Kidney (tissue), 14 donors: ENCODE data around the gene MAP3K5. TPM values are rescaled to one million over a fixed set of nuclear protein-coding genes. Genes with fewer than 3 reads are reported as not detected.

Source experiments
- DNase-seq, 5 donors: peaks; one replicate each; pipeline ENCODE4 v3.0.0-alpha.2; 2013 to 2020
- FAIRE-seq: peaks from 2 replicates; lab custom pipeline; 2012; peaks lifted over from hg19 to GRCh38; lab: Jason Lieb, UNC
- H3K27ac ChIP-seq, 2 donors: one replicate each; pipeline ENCODE4 v1.7.0; 2013; ENCODE audit warnings: low read depth in 2 of 2, low read length in 2 of 2, inconsistent platforms in 1 of 2
- H3K27me3 ChIP-seq: one replicate; pipeline ENCODE4 v1.7.1; 2013; ENCODE audit warnings: low read length, inconsistent platforms; ENCODE audit not compliant: control insufficient read depth, insufficient read depth
- H3K36me3 ChIP-seq, 3 donors: one replicate each; pipeline versions ENCODE4 v1.7.0 to v1.7.1; 2013; ENCODE audit warnings: low read length in 3 of 3, control low read depth in 1 of 3, inconsistent platforms in 1 of 3; ENCODE audit not compliant: insufficient read depth in 3 of 3, control insufficient read depth in 2 of 3
- H3K4me1 ChIP-seq, 3 donors: one replicate each; pipeline versions ENCODE4 v1.7.0 to v1.7.1; 2013; ENCODE audit warnings: low read length in 3 of 3, inconsistent platforms in 1 of 3, low read depth in 1 of 3; ENCODE audit not compliant: control insufficient read depth in 2 of 3, insufficient read depth in 2 of 3
- H3K4me3 ChIP-seq, 3 donors: one replicate each; pipeline versions ENCODE4 v1.7.0 to v1.8.1; 2013; ENCODE audit warnings: low read length in 3 of 3, control low read depth in 1 of 3, inconsistent platforms in 1 of 3
- H3K9ac ChIP-seq, 3 donors: one replicate each; pipeline versions ENCODE4 v1.7.0 to v1.7.1; 2013; ENCODE audit warnings: low read length in 3 of 3, control low read depth in 1 of 3, inconsistent platforms in 1 of 3
- H3K9me3 ChIP-seq, 3 donors: one replicate each; pipeline versions ENCODE4 v1.7.0 to v1.7.1; 2013; ENCODE audit warnings: low read length in 3 of 3, control low read depth in 1 of 3, inconsistent platforms in 1 of 3; ENCODE audit not compliant: control insufficient read depth in 2 of 3, insufficient read depth in 1 of 3
- intact Hi-C: fragments of 100-400 bp; cut with DNase I; formaldehyde crosslinking; loops from one replicate; pipeline ENCODE4 v1.11.1; 2022
- polyA plus RNA-seq: library from polyadenylated mRNA; stranded (reverse); fragments of 350-450 nt; fragmentation: Illumina TruSeq; extraction: RNeasy Lipid Tissue Mini Kit (QIAGEN cat#74804); gene quantifications from one replicate; pipeline ENCODE4 v1.2.3, GENCODE V29; 2014; ENCODE audit warnings: low read depth, low replicate concordance; ENCODE audit not compliant: insufficient read depth
- total RNA-seq: library from RNA; stranded (reverse); fragmentation: NEBNext Ultra II Directional; extraction: Animal tissue kit (Norgen Biotek cat#: 25700); gene quantifications from one replicate; pipeline ENCODE4 v1.2.1, GENCODE V29; 2021
- TF ChIP-seq, protein P1 (sequence below): IDR thresholded peaks from 3 replicates; pipeline ENCODE4 v1.5.1; 2012; ENCODE audit warnings: mild to moderate bottlenecking, moderate library complexity, borderline replicate concordance; ENCODE audit not compliant: insufficient read depth; ENCODE audit errors: extremely low read depth
- donor health status: control.
- donor health status: control.
- donor health status: control.
- donor health status: control.
- donor health status: control.
- donor health status: DM: yes; HTN: yes; CAD: no.
- donor health status: Normal renal cell carcinoma (clear cell type).

MAP3K5 gene
- total and polyA plus RNA-seq, 2 donors from 2014 or later: 5.9 to 32.9 TPM

DNA sequence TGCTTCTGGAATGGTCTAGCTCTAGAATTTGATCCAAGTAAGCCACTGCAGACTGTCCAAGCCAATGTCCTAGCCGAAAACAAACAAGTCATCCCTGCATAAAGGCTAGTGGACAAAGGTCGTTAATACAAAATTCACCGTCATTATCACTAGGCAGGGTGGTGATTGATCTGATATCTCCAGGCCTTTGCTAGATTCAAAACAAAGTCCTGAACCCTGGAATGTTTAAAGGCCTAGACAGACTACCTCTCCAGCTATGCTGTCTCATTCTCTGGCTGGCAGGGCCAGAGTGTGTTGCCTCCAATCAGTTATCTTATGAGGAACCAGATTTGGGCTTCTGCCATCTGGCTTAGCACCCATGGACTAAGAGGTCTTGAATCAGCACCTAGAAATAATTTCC lies 280.4 kb downstream of the MAP3K5 start:
- H3K9me3 ChIP-seq: no peaks in the 10 kb centered on the region
- TF ChIP-seq, protein P1, sequence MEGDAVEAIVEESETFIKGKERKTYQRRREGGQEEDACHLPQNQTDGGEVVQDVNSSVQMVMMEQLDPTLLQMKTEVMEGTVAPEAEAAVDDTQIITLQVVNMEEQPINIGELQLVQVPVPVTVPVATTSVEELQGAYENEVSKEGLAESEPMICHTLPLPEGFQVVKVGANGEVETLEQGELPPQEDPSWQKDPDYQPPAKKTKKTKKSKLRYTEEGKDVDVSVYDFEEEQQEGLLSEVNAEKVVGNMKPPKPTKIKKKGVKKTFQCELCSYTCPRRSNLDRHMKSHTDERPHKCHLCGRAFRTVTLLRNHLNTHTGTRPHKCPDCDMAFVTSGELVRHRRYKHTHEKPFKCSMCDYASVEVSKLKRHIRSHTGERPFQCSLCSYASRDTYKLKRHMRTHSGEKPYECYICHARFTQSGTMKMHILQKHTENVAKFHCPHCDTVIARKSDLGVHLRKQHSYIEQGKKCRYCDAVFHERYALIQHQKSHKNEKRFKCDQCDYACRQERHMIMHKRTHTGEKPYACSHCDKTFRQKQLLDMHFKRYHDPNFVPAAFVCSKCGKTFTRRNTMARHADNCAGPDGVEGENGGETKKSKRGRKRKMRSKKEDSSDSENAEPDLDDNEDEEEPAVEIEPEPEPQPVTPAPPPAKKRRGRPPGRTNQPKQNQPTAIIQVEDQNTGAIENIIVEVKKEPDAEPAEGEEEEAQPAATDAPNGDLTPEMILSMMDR: no peak
- peaks cover 0 to 4% (median 0%) of the 10 kb centered on the region in 3 donors for H3K4me1 ChIP-seq
- H3K4me3 ChIP-seq: no peak overlapping the region
- no peaks in the 10 kb centered on the region for H3K36me3 ChIP-seq
- no peak overlapping the region for H3K9ac ChIP-seq
- H3K27me3 ChIP-seq: no peaks in the 10 kb centered on the region
- DNase-seq (no peak), FAIRE-seq (no peak)
- intact Hi-C loops: no loop called here
- no peak overlapping the region for H3K27ac ChIP-seq

DNA sequence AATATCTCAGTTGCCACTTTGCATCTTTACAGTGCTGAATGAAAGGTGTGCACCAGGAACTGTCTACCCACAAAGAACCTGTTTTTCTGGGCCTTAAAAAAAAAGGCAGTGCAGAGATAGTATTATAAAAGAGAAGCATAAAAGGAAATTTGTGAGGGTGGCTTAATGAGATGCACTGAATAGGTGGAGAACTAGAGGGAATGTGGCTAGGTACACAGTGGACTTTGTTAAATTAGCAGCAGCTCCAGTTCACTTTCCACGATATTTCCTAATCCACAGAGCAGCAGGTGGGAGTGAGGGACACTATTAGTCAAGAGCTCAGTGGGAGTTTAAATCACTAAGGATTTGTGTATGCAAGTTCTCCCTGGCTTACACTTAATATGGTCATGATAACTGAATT lies 280.9 kb downstream of the MAP3K5 start:
- H3K4me3 ChIP-seq: no peak overlapping the region
- H3K27ac ChIP-seq: no peak overlapping the region
- H3K4me1 ChIP-seq: peaks cover 0 to 4% (median 0%) of the 10 kb centered on the region in 3 donors
- no peak overlapping the region for H3K9ac ChIP-seq
- intact Hi-C loops: no loop called here
- no peaks in the 10 kb centered on the region for H3K36me3 ChIP-seq
- H3K9me3 ChIP-seq: no peaks in the 10 kb centered on the region
- TF ChIP-seq, protein P1: no peak
- H3K27me3 ChIP-seq: no peaks in the 10 kb centered on the region
- DNase-seq (peak in 1 of 5 donors; percentile 14), FAIRE-seq (no peak)

DNA sequence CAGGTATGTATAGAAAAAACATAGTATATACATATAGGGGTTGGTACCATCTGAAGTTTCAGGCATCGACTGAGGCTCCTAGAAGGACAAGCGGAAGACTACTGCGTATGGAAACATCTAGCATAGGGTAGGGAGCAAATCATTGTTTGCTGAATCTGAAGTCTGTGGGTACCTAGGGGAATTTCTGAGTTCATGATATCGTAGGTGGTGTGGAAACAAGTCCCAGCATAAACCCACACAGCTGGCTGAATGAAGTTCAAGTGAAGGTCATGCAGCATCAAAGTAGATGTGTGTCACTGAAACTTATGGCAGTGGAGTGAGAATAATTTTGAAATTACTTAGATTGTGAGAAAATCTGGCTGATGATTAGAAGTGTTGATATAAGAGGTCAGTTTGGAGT lies 281.5 kb downstream of the MAP3K5 start:
- Histone ChIP-seq H3K27me3 (no peaks in the 10 kb centered on the region), H3K27ac (no peak overlapping the region), H3K9me3 (no peaks in the 10 kb centered on the region), H3K36me3 (no peaks in the 10 kb centered on the region), H3K4me3 (no peak overlapping the region), H3K9ac (no peak overlapping the region), H3K4me1 (peaks cover 0 to 4% (median 0%) of the 10 kb centered on the region in 3 donors)
- TF ChIP-seq, protein P1: no peak
- intact Hi-C loops: no loop called here
- FAIRE-seq (no peak), DNase-seq (no peak)

DNA sequence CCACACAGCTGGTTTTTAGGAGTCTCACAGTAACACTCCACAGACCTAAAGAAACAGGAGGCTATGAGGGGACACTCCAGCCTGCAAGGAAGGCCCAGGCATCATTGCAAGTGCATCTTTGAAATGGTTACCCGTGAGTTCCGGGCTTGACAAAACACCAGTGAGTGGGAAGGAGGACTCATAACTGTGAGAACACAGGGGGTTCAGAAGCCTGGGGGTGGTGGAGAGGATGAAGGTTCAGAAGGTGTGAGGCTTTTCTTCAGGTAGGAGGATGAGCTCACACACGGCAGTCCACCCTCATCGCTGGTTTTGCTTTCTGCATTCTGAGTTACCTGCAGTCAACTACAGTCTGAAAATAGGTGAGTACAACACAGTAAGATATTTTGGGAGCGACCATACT lies 282.0 kb downstream of the MAP3K5 start:
- intact Hi-C loops: no loop called here
- Histone ChIP-seq H3K27me3 (no peaks in the 10 kb centered on the region), H3K9ac (no peak overlapping the region), H3K4me3 (no peak overlapping the region), H3K36me3 (no peaks in the 10 kb centered on the region), H3K4me1 (peaks cover 0 to 4% (median 0%) of the 10 kb centered on the region in 3 donors), H3K9me3 (no peaks in the 10 kb centered on the region), H3K27ac (no peak overlapping the region)
- no peak for FAIRE-seq
- DNase-seq: no peak
- TF ChIP-seq, protein P1: no peak
